SIG-M5 treated with dmso at 0.1 percent for 504 hours (cell line): ENCODE data around the gene HOXC11.

Source experiments
- DNase-seq: peaks from one replicate; lab custom pipeline; 2025; ENCODE audit not compliant: unreplicated experiment; lab: John Stamatoyannopoulos, UW

Gene HOXC11

GRCh38 chr12:54009171-54010052 is 36.5 kb downstream of the HOXC11 start:
- DNase-seq: peak; percentile 31

- DNase-seq: no peak
These were observed 37.4 kb downstream of the HOXC11 start for GRCh38 chr12:54010053-54010971.

DNA sequence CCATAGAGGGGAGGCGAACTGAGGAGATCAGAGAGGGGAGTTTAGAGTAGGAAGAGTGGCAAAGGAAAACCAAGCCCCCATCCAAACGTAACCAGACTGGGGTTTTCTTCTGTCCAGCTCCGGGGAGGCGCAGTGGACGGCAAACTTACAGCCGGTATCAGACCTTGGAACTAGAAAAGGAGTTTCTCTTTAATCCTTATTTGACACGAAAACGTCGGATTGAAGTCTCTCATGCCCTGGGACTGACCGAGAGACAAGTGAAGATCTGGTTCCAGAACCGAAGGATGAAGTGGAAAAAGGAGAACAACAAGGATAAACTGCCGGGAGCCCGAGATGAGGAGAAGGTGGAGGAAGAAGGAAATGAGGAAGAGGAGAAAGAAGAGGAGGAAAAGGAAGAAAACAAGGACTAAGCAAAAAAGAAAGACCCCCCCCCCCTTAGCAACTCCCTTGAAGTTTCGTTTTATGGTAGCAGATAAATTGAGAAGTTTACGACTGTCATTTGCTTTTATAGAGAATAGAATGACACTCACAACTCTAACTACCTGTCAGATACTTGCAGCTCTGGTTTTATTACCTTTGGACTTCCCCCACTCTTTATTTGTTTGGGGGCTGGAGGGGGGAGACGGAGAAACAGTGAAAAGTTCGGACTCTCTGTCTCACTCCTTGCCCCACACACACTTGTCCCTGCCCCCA is 38.2 kb downstream of the HOXC11 start:
- DNase-seq: no peak

DNA sequence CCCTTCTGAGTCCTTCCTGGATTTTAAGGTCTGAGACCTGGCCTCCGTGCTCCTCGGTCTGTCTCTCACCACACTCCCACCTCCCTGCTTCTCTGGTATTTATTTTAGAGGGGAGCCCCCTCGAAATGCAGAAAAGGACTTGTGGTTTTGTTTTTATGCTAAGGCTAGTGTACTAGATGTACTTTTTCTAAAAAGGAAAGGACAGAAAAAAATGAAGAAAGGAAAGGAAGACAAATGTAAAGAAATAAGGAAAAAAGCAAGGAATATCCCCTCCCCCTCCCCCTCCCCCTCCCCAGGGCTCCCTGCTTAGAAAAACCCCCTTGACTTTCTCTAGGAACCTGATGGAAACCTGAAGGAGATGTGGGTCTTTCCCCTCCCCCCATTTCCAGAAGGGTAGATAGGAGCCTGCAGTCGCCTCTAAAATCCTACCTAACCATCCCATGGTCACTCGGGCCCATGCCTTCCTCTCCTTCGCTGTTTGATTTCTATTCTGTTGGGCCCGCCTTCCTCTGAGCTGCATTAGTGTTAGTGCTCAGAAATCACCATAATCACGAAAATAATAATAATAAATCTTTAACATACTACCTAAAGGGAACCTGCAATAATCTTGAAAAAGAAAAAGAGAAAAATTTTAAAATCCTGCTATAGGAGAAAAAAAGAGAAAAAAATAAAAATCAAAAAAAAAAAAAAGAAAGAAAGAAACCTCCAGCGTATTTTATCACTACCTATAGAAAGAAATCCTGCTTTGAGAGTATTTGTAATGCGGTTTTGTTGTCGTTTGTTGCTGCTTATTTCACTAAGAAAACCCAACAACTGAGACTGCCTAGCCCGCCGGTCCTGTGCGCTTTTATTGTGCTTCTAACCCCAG is 39.0 kb downstream of the HOXC11 start:
- no peak for DNase-seq

- peak; percentile 21 for DNase-seq
These were observed 39.9 kb downstream of the HOXC11 start for GRCh38 chr12:54012631-54013409.

DNA sequence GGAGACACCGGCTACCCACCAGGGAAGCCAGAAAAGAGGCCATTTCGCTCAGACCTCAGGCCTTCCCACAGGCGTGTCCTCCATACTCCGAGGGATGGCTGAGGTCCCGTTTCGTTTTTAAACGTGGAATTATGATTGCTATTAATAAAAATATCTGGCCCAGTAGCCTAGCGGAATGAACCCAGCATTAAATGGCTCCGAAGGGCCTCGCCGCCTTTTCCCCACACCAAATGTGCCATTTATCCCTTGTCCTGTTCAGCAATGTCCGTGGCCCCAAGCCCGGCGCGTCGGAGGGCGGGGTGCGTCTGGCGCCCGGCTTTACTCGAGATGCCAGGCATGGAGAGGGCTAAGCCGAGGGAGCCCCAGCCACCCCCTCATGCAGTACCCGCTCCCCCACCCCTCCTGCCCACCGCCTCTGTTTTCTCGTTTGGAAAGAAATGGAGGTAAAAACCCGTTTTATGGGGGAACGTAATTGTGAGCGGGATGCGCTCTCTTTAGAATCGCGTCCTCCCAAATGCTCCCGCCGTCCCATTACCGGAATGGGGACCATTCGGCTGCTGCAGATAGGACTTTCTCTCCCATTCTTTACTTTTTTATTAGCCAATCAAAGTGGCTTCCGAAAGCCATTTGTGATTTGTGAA is 41.6 kb downstream of the HOXC11 start:
- DNase-seq: no peak

GRCh38 chr12:54015018-54015931 is 42.3 kb downstream of the HOXC11 start:
- no peak for DNase-seq

DNA sequence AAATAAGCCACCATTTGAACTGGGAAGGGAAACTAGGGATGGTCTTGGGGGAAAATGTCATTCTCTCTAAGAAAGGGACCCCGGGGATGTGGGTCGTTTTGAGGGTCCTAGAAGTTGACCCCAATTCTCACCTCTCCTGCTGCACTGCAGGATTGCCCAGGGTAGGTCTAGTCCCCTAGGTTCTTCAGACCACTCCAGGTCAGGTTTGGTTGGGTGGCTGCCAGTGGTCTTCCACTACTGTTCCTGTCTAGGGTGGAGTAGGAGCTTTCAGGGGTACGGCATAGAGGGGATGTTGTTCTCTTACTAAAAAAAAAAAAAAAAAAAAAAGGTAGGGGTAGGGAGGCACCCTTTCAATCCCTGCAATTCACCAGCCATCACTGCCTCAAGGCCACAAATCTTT is 43.1 kb downstream of the HOXC11 start:
- no peak for DNase-seq

DNA sequence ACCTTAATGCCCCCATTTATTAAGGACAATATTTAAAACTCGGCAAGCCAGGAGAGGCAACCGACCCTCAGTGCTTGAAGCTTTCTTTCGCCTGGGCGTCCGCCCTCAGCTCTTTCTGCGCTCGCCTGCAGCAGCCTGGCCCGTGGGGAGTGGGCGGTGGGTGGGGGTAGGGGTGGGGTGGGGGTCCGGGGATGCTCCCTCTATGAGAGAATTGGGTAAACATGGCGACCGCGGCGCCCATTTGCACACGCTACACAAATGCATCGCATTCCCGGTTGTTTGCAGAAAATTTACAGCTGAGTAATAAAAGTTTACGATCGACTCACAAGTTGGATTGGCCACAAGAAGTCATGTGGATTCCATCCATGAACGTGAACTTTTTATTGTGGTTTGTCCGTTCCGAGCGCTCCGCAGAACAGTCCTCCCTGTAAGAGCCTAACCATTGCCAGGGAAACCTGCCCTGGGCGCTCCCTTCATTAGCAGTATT is 43.6 kb downstream of the HOXC11 start:
- DNase-seq: no peak

DNA sequence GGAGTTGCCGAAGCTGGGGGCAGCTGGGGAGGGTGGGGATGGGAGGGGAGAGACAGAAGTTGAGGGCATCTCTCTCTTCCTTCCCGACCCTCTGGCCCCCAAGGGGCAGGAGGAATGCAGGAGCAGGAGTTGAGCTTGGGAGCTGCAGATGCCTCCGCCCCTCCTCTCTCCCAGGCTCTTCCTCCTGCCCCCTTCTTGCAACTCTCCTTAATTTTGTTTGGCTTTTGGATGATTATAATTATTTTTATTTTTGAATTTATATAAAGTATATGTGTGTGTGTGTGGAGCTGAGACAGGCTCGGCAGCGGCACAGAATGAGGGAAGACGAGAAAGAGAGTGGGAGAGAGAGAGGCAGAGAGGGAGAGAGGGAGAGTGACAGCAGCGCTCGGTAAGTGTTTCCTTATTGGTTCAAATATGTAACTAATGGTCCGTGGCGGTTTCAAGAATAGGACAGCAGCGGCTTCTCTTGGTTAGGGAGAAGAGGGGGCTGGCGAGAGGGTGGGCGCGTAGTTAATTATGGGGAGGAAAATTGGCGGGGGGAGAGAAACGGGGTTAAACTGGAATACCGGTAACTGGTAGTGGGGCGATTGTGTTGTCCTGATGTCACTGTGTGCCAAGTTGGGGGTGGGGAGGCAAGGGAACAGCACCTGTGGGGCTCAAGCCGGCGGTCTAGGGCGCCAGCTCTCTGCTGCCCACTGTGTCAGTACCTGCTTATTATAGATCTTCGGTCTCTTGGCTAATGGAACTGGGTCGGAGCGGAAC is 44.3 kb downstream of the HOXC11 start:
- DNase-seq: peak; percentile 62

DNA sequence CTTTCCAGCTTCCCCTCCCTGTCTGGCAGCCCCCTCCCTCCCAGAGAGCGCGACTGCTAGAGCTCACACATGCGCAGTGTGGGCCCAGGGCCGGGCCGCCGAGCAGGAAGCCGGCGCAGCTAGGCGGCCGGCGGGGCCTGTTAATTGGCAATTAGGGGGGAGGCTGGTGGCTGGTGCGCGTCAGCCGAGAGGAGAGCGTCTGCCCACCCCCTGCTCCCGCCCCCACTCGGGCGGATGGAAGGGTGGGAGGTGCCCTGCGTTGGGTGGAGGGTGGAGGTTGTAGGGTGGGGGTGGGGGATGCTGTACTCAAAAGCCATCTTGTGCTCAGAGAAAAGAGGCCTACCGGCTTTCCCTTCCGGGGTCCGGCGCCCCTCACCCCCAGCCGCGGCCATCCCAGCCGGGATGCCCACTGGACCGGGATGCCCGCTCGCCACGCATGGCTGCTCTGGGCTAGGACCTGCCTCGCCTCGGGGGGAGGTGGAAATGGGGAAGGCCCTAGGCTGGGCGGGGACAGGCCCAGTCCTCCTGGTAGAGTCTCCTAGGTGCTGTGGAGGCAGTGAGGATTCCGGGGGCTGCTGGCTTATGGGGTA is 45.0 kb downstream of the HOXC11 start:
- DNase-seq: peak; percentile 82

- no peak for DNase-seq
These were observed 45.6 kb downstream of the HOXC11 start for GRCh38 chr12:54018468-54018984.

GRCh38 chr12:54019091-54019811 is 46.3 kb downstream of the HOXC11 start:
- DNase-seq: no peak

GRCh38 chr12:54019924-54020590 is 47.1 kb downstream of the HOXC11 start:
- DNase-seq: no peak
